Activated CD4-positive, alpha-beta T cell treated with anti-CD3 and anti-CD28 coated beads, Interleukin-2, amount 50 U/mL, for 24 hours (primary cell): ENCODE data around the gene HEATR5B.
"Not testable (repeated sequence)": the region's sequence is repeated elsewhere in the genome, so short reads cannot be mapped to it uniquely, and the experiment has no call there.

Experiments
- DNase-seq, 2 donors: peaks; one replicate each; pipeline ENCODE4 v3.0.0-alpha.2; 2020; ENCODE audit warnings: low read depth in 1 of 2, low spot score in 1 of 2

The HEATR5B gene

GRCh38 chr2:36945240-36945639 lies 138.9 kb downstream of the HEATR5B start:
- not testable (repeated sequence) for DNase-seq

GRCh38 chr2:36941867-36942266 lies 142.3 kb downstream of the HEATR5B start:
- DNase-seq: no peak

GRCh38 chr2:36936526-36936925 lies 147.6 kb downstream of the HEATR5B start:
- not testable (repeated sequence) for DNase-seq

GRCh38 chr2:36931688-36932087 lies 152.5 kb downstream of the HEATR5B start:
- DNase-seq: not testable (repeated sequence)
